Endothelial cell of umbilical vein (primary cell): ENCODE measurements around the gene LNPEP.
A peak's percentile ranks its signal among the peaks of the same experiment; 100 is the strongest.

Source experiments
- CTCF ChIP-seq, 2 donors: IDR thresholded peaks; 1 replicate in 1 of 2; 2 replicates in 1 of 2; pipeline ENCODE4 v1.5.1; 2011; ENCODE audit warnings: low read length in 2 of 2, mild to moderate bottlenecking in 2 of 2, moderate library complexity in 2 of 2, control low read depth in 1 of 2, inconsistent platforms in 1 of 2, low read depth in 1 of 2; ENCODE audit not compliant: insufficient read depth in 1 of 2; ENCODE audit errors: extremely low read depth in 1 of 2
- EZH2 ChIP-seq: IDR thresholded peaks from 2 replicates; pipeline ENCODE4 v1.6.1; 2012; ENCODE audit warnings: borderline replicate concordance, low read depth, mild to moderate bottlenecking, moderate library complexity, low read length, inconsistent platforms; ENCODE audit not compliant: severe bottlenecking
- JUN ChIP-seq: IDR thresholded peaks from 2 replicates; pipeline ENCODE4 v1.6.1; 2011; ENCODE audit warnings: borderline replicate concordance, low read depth; ENCODE audit not compliant: insufficient read length, insufficient read depth
- MAX ChIP-seq: IDR thresholded peaks from 2 replicates; pipeline ENCODE4 v1.6.1; 2011; ENCODE audit not compliant: insufficient read depth, insufficient read length
- POLR2A ChIP-seq: IDR thresholded peaks from 2 replicates; pipeline ENCODE4 v1.6.1; 2012; ENCODE audit warnings: low read depth, mild to moderate bottlenecking, control low read depth, low read length
- POLR2AphosphoS5 ChIP-seq: IDR thresholded peaks from 2 replicates; pipeline ENCODE4 v1.6.1; 2012; ENCODE audit warnings: low read depth, mild to moderate bottlenecking, control low read depth, low read length, moderate library complexity; ENCODE audit not compliant: insufficient read depth

- no peak for TF ChIP-seq CTCF (IDR thresholded peaks at IDR 0.05; ENCODE audit: extremely low read depth in 1 of 2, insufficient read depth in 1 of 2, low read depth in 1 of 2, low read length in 2 of 2)
- TF ChIP-seq MAX = no peak
- no peak for TF ChIP-seq POLR2A
- TF ChIP-seq EZH2 = no peak
- no peak for TF ChIP-seq POLR2AphosphoS5
- peak; percentile 91 for TF ChIP-seq JUN
Observed at GRCh38 chr5:96968074-96968473, 32.2 kb downstream of the LNPEP start.
